NCI-H2196 (cell line): ENCODE measurements around the gene PIP4K2A.
A peak's percentile ranks its signal among the peaks of the same experiment; 100 is the strongest.

Experiments used
- DNase-seq: peaks from one replicate; lab custom pipeline; 2025; ENCODE audit not compliant: unreplicated experiment; lab: John Stamatoyannopoulos, UW

PIP4K2A gene

DNA sequence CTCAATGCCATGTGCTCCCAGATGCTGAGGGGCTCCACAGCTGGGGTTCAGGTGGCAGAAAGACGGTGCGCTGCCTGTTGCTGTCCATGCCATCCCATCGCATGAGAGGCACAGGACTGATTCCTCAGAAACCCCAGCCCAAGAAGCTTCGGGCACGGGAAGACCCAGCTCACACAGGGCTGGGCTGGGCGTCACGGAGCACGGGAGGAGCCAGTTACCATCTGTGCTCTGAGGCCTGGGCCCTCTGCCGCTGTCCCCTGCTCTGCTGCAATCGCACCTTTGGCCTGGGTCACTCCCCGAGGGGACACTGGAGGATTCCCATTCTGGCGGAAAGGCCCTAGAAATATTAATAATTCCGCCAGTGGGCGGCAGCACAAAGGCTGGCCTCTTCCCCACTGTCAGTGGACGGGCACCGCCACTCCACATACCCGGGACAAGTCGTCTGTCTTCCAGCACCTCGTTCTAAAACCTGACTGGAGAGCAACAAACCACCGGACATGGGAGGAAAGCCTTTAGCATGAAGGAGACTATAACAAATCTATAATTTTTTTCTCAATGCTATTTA is 92.1 kb downstream of the PIP4K2A start:
- DNase-seq, result no peak

DNA sequence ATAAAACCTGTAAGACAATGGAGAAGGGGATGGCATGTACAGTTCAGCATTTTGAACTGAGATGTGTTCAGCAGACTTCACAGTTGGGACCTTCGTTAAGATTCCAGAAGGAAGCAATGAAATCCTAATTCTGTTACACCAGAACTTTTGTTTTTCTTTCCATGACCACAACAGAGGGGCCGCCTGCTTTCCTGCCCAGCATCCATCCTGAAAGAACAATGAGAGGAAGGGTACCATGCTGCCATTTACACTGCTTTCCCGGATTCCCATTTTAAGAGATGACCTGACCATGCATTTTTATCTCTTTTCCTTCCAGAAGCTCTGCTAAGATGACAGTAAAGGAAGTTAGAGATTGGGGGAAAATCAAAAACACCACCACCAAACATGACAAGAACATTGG is 92.7 kb downstream of the PIP4K2A start:
- no peak for DNase-seq

- no peak for DNase-seq
Observed at GRCh38 chr10:22620929-22621328, 93.4 kb downstream of the PIP4K2A start.

GRCh38 chr10:22620140-22620857 is 94.1 kb downstream of the PIP4K2A start:
- DNase-seq, result peak; percentile 32

- DNase-seq, result no peak
Observed at GRCh38 chr10:22619101-22619500, 95.3 kb downstream of the PIP4K2A start.

DNA sequence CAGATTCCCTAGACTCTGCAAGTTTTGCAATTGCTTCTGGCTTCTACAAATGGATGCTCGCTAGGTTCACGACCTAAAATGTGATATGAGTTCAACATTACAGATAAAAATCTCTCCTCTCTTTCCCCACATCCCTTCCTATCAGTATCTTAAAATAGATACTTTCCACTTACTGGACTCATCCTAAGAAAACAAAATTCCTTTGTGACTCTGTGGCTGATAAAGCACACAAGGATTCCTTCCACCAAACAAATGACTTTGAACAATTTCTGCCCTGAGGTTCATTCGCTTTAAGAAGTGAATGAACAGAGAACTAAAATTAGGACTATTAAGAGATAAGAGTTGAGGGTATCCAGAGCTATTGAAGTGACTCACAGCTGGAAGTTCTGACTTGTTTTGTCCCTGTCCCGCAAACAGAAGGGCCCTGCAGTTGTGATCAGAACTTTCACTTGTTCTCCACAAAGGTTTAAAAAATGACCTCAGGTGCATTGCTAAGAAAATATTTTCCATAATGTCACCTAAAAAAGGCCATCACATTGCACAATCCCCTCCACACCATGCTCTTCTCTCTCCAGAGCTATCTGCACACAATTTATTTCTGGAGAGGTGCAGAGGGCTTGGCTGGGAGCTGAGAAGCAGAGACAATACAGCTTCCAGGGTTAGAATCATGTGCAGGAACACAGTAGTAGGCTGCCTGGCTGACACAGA is 96.1 kb downstream of the PIP4K2A start:
- DNase-seq, result no peak

GRCh38 chr10:22617516-22617915 is 96.9 kb downstream of the PIP4K2A start:
- no peak for DNase-seq

GRCh38 chr10:22617051-22617450 is 97.3 kb downstream of the PIP4K2A start:
- DNase-seq, result no peak

GRCh38 chr10:22615819-22616499 is 98.4 kb downstream of the PIP4K2A start:
- DNase-seq, result no peak

GRCh38 chr10:22615101-22615500 is 99.3 kb downstream of the PIP4K2A start:
- no peak for DNase-seq

- no peak for DNase-seq
Observed at GRCh38 chr10:22613011-22613410, 101.4 kb downstream of the PIP4K2A start.

GRCh38 chr10:22612318-22612717 is 102.1 kb downstream of the PIP4K2A start:
- DNase-seq, result no peak

- no peak for DNase-seq
Observed at GRCh38 chr10:22611425-22612115, 102.8 kb downstream of the PIP4K2A start.

GRCh38 chr10:22610610-22611009 is 103.8 kb downstream of the PIP4K2A start:
- no peak for DNase-seq

DNA sequence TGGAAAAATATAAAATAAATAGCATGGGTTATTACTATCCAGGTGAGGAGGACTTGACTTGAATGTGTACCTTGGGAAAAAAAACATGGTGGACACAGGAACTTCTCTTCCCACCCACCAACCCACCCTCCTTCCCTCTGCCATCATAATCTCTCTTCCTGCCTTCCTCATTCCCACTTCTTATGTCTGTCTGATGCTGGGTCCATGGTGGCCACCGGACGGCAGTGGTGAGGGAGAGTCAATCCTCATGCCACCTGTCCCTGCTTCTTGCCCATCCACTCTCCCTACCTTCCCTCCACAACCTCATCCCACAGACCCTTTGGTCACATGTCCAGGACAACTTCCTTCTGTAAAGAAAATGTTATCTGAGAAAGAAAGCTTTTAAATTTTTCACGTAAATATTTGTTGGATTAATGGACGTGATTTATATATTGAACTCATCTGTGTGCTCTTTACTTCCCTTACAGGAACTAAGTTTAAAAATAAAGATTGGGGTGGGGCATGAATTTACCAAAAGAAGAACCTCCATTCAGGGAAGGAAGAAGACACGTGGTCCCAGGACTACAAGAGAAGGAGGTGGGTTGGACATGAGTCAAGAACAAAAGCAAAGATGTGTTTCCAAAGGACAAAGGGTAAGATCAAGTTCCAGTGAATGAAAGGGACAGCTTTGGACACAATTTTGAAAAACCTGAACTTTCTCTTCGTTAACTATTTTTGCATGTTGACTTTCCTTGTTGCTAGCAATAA is 104.5 kb downstream of the PIP4K2A start:
- DNase-seq, result no peak

- DNase-seq, result no peak
Observed at GRCh38 chr10:22609251-22609650, 105.1 kb downstream of the PIP4K2A start.

DNA sequence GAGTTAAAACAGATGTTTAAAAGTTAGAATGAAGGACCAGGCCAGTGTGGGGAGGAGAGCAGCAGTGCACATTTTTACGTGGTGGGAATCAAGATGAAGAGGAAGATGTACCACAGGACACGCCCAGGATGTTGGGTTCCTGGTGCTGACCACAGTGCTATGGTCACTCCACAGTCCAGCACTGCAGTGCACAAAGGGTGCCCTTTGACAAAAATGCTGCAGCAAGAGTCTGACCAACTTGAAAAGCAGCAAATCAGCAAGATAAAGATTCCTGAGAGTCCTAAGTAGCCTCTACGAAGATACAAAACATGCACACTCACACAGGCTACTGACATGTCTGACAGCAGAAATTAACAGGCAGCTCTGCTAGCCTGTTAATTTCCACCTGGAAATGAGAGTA is 107.1 kb downstream of the PIP4K2A start:
- no peak for DNase-seq

GRCh38 chr10:22606164-22606614 is 108.2 kb downstream of the PIP4K2A start:
- no peak for DNase-seq

DNA sequence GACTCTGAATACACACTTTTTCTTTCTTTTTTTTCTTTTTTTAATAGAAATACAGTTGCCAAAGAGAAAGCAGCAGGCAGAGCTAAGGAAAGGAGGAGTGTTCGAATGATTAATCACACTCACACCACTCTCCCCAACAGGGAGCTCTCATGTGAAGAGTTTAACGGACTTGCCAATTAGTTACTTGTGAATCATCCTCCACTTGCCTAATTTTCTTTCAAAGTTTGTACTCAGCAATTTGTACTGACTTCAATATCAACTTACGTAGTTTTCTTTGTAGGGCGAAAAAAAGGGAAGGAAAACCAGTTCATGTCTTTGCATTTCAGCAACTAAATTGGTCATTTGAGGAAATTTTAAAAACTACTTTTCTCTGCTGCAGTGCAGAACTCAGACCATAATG is 109.2 kb downstream of the PIP4K2A start:
- no peak for DNase-seq

DNA sequence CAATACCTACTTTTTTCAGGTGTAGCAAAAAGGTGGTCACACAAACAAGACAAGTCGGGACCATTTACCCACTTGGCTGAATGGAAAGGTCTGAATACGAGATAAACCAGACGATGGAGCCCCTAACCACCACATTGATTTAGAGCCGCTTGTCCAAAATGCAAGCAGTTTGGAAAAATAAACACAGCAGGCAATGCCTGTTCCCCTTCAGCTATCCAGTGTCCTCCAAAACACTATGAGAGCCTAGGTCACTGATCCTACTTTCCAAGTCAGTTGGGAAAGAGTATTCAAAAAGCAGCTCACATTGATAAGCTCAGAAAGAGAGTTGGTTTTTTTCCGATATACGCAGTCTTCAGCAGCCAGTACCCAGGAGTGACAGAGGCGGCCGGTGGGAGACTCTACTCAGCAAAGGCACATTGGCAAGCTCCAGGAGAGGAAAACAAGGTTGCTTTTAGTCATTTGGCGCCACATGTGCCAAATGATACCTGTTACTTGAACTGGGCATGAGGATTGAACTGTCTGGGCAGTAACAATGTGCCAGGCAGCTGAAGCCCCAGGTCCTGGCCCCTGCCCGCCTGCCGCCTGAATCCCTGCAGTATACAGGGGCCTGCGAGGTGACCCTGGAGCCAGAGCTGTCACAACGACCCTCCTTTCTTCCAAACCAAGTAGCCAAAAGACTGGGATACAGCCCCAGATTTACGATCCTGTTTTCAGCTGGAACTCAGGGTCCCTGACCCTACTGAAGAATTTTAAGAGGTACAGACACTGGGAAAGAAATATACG is 109.8 kb downstream of the PIP4K2A start:
- DNase-seq, result no peak
